ENCODE measurements around the gene ENOPH1. TPM values are rescaled to one million over a fixed set of nuclear protein-coding genes. Genes with fewer than 3 reads are reported as not detected.

The ENOPH1 gene
- total RNA-seq, 1 experiment from 2014 or later = 70.2 TPM

- DNase-seq (ENCODE audit: low spot score) = no peak
Observed at GRCh38 chr4:82508806-82509428, 78.5 kb downstream of the ENOPH1 start.

GRCh38 chr4:82510216-82510615, 79.8 kb downstream of the ENOPH1 start:
- DNase-seq (ENCODE audit: low spot score) = no peak

Other genes starting within 250 kb of the ENOPH1 start
- gene HNRNPD, start 56.6 kb upstream of the ENOPH1 start, total RNA-seq (2014; rRNA removed; shearing (Covaris generic)) = 38.7 and 39.2 TPM in 2 replicates
- gene HNRNPDL, start 128 bp upstream of the ENOPH1 start, total RNA-seq (2014; rRNA removed; shearing (Covaris generic)) = 321 and 330 TPM in 2 replicates
- 4.1 and 6.3 TPM in 2 replicates for gene TMEM150C, start 131.4 kb downstream of the ENOPH1 start, total RNA-seq (2014; rRNA removed; shearing (Covaris generic))

All from H4 (cell line).